HG02798 (cell line): ENCODE measurements around the gene SDR42E1.
"Not testable (repeated sequence)": the region's sequence is repeated elsewhere in the genome, so short reads cannot be mapped to it uniquely, and the experiment has no call there.

ENCODE experiments used
- ATAC-seq: cut with Tn5 transposase; IDR thresholded peaks from one replicate; pipeline ENCODE4 v1.9.1; 2021; ENCODE audit warnings: mild to moderate bottlenecking; ENCODE audit not compliant: unreplicated experiment, poor library complexity

SDR42E1 gene

GRCh38 chr16:82007189-82007588, 4.1 kb downstream of the SDR42E1 start:
- ATAC-seq: no peak

GRCh38 chr16:82006036-82006435, 5.2 kb downstream of the SDR42E1 start:
- ATAC-seq: no peak

- no peak for ATAC-seq
Measured at GRCh38 chr16:82005027-82005830, 6.0 kb downstream of the SDR42E1 start.

GRCh38 chr16:82004601-82005000, 6.7 kb downstream of the SDR42E1 start:
- ATAC-seq: no peak

GRCh38 chr16:82002831-82003230, 8.4 kb downstream of the SDR42E1 start:
- no peak for ATAC-seq

GRCh38 chr16:81997738-81998137, 13.5 kb downstream of the SDR42E1 start:
- no peak for ATAC-seq

- ATAC-seq: no peak
Measured at GRCh38 chr16:81996664-81997509, 14.4 kb downstream of the SDR42E1 start.

GRCh38 chr16:81995651-81996050, 15.6 kb downstream of the SDR42E1 start:
- no peak for ATAC-seq

GRCh38 chr16:81994485-81994884, 16.8 kb downstream of the SDR42E1 start:
- no peak for ATAC-seq

GRCh38 chr16:81992859-81993258, 18.4 kb downstream of the SDR42E1 start:
- ATAC-seq: no peak

- no peak for ATAC-seq
Measured at GRCh38 chr16:81987706-81988105, 23.6 kb downstream of the SDR42E1 start.

GRCh38 chr16:81987121-81987520, 24.1 kb downstream of the SDR42E1 start:
- no peak for ATAC-seq

- ATAC-seq: not testable (repeated sequence)
Measured at GRCh38 chr16:81977335-81977942, 33.8 kb downstream of the SDR42E1 start.

- no peak for ATAC-seq
Measured at GRCh38 chr16:81975637-81976036, 35.6 kb downstream of the SDR42E1 start.

GRCh38 chr16:81973737-81974136, 37.5 kb downstream of the SDR42E1 start:
- ATAC-seq: no peak

- ATAC-seq: no peak
Measured at GRCh38 chr16:81971853-81972252, 39.4 kb downstream of the SDR42E1 start.

- no peak for ATAC-seq
Measured at GRCh38 chr16:81967358-81967757, 43.9 kb downstream of the SDR42E1 start.

- no peak for ATAC-seq
Measured at GRCh38 chr16:81964808-81965207, 46.5 kb downstream of the SDR42E1 start.

- ATAC-seq: no peak
Measured at GRCh38 chr16:81956213-81956948, 54.9 kb downstream of the SDR42E1 start.

- ATAC-seq: no peak
Measured at GRCh38 chr16:81951564-81951963, 59.7 kb downstream of the SDR42E1 start.
